GM19023 (cell line): ENCODE data around the gene AATF.

ENCODE experiments used
- ATAC-seq: cut with Tn5 transposase; IDR thresholded peaks from one replicate; pipeline ENCODE4 v1.9.1; 2021; ENCODE audit warnings: mild to moderate bottlenecking, moderate library complexity; ENCODE audit not compliant: unreplicated experiment

The AATF gene

DNA sequence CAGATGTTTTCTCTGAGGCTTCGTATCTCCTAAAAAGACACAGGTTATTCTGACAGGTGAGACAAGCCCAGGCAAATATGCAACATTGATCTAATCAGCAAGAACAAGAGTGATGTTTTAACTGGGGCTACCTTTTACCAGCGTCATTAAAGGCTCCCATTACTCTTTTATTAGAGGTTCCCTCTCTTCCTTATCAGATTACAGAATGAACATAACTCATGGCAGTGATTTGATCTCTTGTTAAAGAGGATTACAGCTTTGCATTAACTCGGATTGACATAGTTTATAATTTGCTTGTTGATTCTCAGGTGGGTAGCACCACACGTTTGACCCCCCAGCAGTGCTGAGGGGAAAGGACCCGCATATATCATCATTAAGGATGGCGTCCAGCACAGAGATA lies 90.5 kb downstream of the AATF start:
- ATAC-seq = no peak

GRCh38 chr17:37041932-37042331 lies 93.2 kb downstream of the AATF start:
- ATAC-seq = no peak

DNA sequence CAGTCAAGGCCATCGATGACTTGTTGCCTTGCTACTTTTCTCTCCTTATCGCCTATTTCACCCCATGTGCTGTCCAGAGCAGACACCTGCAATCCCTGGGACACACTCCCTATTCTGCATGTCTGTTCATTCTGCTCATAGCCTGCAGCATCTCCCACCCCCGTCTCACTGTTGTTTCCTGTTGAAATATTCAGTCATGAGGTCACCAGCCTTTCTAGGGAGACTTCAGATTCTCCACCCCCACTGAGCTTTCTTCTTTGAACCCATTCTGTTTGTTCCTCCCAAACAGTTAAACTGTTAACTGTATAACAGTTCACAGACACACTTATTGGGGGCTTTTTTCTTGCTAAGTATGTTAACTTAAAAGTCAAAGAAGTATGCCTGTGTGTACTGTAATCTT lies 94.4 kb downstream of the AATF start:
- no peak for ATAC-seq

DNA sequence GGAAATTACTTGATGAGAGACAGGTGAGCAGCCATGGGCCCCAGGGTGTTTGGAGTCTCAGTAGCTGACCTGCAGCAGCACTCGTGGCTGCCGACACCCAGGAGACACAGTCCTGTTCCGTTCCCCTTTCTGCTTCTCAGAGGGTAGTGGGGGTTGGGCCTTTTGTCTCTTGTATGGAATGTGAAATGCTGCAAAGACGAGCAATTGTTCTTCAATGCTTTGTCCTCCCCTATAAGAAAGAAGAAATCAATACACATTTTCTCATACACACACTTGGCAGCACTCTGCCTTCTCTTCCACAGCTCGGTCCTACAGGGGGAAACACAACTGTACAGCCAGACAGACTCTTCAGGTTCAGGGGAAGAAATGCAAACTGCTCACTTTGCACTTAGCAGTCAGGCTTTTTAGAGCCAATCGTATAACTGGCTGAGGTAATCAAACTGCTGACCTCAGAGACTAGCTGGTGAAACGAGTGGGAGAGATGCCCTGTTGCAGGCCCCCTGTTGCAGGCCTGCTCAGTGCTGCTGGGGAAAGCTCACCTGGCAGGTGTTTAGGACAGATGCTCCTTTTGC lies 96.7 kb downstream of the AATF start:
- ATAC-seq = no peak

DNA sequence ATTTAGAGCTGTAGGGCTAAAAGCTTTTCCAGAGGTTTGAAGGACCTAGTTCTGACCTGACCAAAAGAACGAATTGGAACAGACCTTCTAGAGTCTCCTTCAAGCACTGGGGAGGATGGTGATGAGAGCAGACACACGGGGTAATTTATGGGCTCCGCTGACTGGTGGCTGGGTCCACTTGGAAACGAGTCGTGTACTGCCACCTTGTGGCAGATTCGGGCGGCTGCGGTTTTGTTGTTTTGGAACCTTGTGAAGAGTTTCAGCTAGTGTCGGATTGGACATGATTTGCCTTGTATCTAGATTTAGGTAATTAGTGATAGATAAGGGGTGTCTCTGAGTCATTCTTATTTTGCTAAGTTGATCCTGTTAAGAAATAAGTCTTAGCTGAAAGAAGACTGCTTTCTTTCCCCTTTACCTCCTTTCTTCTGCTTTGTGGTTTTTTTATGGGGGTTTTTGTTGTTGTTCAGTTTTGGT lies 98.9 kb downstream of the AATF start:
- no peak for ATAC-seq

DNA sequence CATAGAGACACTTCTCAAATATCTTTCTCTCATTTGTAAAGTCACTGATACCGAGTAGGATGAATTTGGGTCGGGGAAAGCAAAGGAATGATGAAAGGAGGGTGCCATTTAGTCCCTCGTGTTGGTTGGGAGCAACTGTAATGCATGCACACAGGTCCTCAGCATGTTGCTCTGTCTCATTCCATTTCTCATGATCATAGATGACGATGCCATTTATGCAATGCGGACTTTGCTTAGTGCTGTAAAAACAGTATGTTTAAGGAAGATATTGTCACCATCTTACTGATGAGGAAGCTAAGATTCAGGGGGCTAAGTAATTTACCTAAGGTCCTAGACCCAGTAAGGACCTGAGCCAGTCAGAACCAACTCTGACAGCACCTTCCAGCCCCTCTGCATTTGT lies 100.1 kb downstream of the AATF start:
- no peak for ATAC-seq

GRCh38 chr17:37050920-37051319 lies 102.2 kb downstream of the AATF start:
- ATAC-seq = no peak

- no peak for ATAC-seq
Measured at GRCh38 chr17:37051381-37051780, 102.6 kb downstream of the AATF start.

DNA sequence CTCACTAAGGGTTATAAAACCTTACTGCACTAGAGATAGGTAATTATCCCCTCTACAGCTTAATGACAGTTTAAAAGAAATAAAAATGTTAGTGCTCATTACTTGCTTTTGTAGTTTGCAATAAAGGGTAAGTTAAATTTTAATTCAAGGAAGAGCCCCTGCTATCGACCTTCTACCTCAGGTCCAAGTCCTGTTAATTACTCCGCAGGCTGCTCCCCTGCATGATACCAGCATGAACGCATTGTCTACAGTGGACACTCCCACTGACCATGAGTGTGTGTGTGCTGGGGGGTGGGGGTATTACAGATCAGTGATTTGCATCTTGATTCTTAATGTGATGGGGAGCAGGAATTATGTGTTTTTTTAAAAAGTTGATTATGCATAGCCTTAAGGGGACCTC lies 103.1 kb downstream of the AATF start:
- ATAC-seq = no peak

DNA sequence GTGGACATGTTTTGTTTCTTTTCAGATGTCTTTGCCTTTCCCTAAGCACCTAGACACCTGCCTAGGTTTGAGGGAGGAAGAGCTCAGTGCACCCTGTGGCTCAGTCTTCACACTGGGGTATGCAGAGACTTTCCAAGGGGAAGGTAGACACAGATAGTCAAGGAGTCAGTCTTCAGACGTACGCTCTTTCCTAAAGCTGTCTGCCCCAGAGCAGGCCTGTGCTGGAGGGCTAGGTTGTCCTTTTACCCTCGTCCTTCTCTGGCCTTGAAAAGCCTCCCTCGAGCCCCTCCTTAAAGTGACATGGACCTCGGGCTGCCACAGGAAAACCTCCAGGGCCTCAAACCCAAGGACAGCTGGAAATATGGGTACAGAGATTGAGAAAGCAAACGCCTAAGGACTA lies 103.7 kb downstream of the AATF start:
- no peak for ATAC-seq

- no peak for ATAC-seq
Measured at GRCh38 chr17:37054894-37055293, 106.1 kb downstream of the AATF start.

- ATAC-seq = no peak
Measured at GRCh38 chr17:37056622-37057021, 107.9 kb downstream of the AATF start.

GRCh38 chr17:37059493-37059892 lies 110.7 kb downstream of the AATF start:
- ATAC-seq = no peak

DNA sequence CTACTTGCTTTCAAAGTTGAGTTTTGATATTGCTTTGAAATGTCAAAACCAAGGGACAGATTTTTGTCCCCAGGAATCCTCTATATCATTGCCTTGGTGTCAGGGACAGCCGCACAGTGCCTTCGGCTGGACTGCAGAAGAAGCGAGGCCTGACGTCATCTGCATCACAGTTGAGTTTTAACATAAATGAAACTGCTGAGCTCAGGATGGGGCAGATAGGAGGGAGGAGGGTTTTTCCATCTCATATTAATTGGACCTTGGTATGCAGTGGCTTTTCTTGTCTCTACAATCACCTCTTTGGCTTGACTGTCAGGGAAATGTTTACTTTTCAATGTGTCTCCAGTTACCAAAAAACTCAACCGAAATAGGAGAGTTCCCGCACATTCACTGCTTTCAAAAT lies 111.3 kb downstream of the AATF start:
- ATAC-seq = no peak

GRCh38 chr17:37060928-37061327 lies 112.2 kb downstream of the AATF start:
- ATAC-seq = no peak

DNA sequence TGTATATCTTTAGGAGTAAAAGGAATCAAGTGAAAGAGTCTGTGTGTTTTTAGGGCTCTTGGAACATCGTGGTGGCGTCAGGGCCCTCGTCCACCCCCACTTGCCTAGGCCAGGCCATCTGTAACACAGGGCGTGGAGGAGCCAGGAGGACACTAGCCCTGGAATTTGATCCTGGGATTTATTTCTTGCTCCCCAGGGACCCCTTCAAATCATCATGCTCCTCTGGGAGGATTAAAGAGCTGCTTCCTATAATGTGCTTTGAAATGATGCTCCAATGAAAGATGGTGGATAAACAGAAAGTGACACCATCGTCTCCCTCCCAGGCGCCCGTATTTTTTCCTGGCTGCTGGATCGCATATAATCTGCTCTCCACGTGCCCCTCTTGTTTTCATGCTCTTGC lies 113.3 kb downstream of the AATF start:
- ATAC-seq = no peak

- ATAC-seq = no peak
Measured at GRCh38 chr17:37064206-37064605, 115.5 kb downstream of the AATF start.

- no peak for ATAC-seq
Measured at GRCh38 chr17:37064956-37065355, 116.2 kb downstream of the AATF start.

DNA sequence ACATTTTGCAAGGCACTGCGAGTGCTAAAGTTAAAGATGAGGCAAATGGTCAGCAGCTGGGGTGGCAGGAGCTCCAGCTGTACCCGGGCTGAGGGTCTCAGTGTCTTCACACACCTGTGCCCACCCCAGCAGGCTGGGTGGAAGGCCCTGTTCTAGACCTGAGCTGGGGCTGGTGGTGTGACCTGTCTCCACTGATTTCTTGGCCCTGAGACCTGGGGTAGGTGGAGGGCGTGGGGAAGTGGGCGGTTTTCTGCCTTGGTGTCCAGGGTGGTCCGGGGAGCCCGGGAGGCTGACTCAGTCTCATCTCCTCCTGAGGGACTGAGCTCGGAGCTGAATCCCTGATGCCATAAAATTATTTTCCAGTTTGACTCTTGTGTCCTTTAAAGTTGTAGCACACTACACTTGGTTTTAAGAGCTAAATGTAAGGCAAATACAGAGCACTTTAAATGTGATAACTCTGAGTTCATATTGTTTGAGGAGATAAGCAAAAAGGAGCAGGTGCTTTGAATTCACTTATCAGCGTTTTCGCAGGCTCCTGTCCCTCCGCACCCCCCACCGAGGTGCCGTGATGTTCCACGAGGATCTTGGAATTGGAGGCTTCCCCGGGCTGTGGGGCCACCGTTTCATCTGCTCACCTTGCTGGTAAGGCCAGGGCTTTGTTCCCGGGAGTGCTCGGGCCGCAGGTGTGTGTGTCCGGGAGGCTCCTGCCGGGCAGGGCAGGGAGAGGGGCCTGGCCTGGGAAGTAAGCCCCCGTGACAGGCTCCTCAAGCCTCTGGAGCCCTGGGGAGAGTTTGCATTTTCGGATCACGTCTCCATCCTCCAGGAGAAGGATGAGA lies 117.0 kb downstream of the AATF start:
- no peak for ATAC-seq

DNA sequence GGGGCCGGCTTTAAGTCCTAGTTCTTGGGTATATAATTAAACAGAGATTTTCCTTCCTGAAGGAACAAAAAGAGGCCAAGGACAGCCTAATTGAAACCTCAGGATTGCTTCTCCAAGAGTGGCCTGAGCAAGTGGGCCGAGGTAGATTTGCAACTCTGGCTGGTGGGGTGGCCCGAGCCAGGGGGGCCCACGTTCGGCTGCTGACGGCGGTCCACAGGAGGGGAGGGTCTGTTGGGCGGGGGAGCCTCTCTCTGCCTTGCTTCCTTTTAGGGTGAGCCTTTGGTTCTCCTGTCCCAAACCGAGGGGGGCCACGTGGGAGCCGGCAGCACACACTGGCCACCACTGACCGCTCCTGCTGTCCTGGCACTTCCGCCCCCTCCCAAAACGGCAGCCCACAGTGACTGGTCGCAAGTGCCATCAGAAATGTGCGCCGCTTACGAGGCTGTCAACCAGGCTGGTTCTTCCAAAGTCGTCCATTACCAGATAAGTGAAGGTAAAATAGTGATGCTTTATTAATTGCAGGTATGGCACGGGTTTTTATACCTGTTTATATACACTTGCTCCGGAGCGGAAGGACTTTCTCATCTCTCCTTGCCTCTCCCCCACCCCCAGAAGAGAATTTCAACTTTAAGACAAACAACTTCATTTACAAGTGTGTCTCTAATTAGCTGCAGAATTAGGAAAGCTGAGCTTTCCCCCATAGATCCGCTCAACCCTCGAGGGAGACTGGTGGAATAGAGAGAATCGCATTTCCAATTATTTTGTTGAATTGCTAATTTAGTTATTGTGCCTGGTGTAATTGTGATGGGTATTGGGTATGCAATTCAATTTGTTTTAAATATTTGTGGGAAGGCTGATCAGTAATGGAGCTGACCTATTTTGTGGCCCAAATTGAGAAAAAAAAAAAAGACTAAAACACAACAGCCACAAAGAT lies 117.8 kb downstream of the AATF start:
- no peak for ATAC-seq

DNA sequence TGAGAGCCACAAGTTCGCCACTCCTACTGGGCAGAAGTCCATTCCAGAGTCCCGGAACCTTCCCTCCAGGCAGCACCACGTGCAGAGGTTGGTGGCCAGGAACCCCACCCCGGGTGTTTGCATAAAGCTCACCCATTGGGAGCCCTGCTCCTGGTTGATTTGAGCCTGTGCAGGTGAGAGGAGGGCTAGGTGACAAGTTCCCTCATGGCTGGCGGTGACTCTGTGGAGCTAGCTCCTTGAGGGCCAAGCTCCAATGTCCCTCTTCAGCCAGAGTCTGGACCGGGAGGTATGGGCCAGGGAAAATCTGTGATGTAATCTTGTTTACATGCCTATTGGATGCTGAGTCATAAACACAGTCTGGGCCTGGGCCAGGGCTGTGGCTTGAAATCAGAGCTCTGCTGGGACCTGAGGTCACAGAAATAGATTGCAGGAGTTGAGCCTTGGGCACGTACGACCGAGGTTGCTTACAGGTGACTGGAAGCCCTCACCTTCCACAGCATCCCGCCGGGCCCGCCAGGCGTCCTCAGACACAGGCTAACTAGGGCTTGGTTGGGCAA lies 118.9 kb downstream of the AATF start:
- no peak for ATAC-seq
